Stimulated activated CD4-positive, alpha-beta T cell treated with anti-CD3 and anti-CD28 coated beads, TNF-alpha, amount 100 ng/mL, for 24 hours (primary cell): ENCODE measurements around the gene TAF4.
"Not testable (repeated sequence)": the region's sequence is repeated elsewhere in the genome, so short reads cannot be mapped to it uniquely, and the experiment has no call there.

ENCODE experiments used
- DNase-seq, 3 experiments: peaks; one replicate each; pipeline ENCODE4 v3.0.0-alpha.2; 2020; ENCODE audit warnings: low read depth in 3 of 3

The TAF4 gene

DNA sequence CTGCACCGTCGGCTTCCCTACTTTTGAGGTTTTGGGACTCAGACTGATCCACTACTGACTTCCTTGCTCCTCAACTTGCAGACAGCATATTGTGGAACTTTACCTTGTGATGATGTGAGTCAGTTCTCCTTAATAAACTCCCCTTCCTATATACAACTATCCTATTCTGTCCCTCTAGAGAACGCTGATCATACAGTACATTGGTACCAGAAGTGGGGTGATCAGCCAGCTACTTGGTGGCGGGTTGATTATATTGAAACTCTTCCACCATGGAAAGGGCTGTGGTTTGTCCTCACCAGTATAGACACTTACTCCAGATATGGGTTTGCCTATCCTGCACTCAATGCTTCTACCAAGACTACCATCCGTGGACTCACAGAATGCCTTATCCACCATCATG, 7.6 kb upstream of the TAF4 start:
- no peak for DNase-seq

- not testable (repeated sequence) for DNase-seq
Measured at GRCh38 chr20:62071669-62072430, 6.2 kb upstream of the TAF4 start.

- no peak for DNase-seq
Measured at GRCh38 chr20:62069741-62070216, 4.1 kb upstream of the TAF4 start.

GRCh38 chr20:62068997-62069396, 3.3 kb upstream of the TAF4 start:
- no peak for DNase-seq

GRCh38 chr20:62067547-62068260, 2.0 kb upstream of the TAF4 start:
- DNase-seq, result no peak

- DNase-seq, result peak in 1 of 3 experiments; percentile 12
Measured at GRCh38 chr20:62066983-62067433, 1.3 kb upstream of the TAF4 start.

GRCh38 chr20:62066339-62066982, 780 bp upstream of the TAF4 start:
- peak in 2 of 3 experiments; percentile 14 to 21 for DNase-seq

GRCh38 chr20:62064770-62065673, 659 bp downstream of the TAF4 start:
- no peak for DNase-seq

DNA sequence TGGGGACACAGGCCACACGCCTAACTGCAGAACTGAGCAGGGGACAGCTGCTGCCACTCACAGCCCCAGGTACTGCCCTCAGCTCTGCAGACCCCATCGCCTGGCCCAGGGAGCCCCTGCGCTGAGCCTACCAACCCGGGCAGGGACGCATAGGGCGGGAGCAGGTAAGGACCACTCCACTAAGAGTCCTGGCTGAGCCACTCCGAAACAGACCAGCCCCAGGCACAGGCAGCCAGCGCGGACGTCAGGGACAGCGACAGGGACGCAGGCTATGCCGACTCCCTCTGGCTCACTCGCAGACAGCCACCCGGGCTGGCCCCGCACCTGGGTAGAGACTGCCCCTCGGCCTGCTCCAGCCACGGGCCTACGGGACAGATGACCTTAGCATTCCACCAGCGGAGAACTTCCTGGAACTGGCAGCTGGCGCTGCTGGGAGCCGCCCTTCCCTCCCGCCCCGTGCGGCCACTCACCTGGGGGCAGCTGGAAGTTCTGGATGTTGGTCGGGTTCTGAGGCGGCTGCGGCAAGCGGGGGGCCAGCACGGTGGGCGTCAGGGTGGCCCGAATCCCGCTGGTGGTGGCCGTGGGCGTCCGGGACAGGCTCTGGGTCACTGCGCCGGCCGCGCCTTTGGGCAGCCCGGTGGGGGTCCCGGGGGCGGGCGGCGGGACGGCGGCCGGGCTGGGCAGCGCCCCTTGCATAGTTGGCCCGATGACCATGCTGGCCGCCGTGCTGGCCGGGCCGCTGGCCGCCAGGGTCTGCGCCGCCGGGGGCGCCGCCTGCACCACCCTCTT, 1.5 kb downstream of the TAF4 start:
- no peak for DNase-seq

DNA sequence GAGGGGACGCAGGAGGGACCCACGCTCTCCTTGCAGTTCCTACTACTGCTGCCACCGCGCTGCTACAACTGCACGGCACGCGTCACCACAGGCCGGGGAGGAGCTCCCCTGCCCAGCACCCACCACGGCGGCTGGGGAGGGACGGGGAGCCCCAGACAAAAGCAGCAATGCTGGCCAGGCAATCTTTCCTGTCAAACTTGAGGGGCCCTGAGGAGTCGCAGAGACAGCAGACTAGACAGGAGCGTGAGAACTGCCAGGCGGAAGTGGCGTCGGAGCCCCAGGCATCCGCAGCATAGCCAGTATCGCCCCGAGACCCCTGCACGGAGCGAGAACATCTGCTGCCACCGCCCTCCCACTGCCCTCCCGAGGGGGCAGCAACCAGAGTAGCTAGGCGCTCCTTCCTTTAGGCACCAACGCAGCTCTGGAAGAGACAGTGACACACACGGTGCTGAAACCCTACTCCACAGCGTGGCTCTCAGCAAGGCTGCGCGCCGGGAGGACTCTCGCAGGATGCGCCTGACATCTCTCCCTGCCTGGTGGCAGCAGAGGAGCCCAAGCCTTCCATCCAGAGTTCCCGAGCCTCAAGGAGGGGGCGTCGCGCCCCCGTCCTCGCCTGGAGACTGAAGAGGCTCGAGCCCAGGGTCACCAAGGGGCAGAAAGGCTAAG, 2.2 kb downstream of the TAF4 start:
- DNase-seq, result no peak

DNA sequence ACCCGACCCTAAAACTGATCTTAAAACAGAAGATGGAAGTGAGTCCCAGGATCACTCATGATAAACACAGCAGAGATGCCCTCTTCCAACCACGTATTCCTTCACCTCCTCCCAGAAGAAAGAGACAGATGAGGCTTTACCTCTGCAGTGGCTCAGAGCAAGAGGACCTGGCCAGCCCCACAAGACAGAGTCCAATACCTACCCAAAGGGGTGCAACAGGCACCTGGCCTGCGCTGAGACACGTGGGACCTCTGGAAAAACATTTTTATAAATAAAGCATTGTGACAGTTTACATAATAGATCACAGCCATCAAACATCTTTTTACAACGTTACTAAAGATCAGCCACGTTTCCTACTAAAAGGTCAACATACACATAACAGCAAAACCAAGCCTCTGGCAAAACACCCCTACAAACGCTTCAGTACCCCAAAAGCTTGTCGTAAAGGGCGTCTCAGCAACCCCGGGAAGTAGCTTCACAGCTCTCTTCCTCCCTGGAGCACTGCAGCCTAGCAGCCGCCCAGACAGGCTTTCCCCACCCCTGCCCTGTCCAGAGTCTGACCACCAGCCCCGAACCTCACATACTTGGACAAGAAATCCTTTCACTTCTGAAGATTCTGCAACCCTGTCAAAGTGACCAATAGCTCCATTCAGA, 2.9 kb downstream of the TAF4 start:
- no peak for DNase-seq

GRCh38 chr20:62061851-62062423, 3.7 kb downstream of the TAF4 start:
- DNase-seq, result no peak

- no peak for DNase-seq
Measured at GRCh38 chr20:62060631-62061541, 4.8 kb downstream of the TAF4 start.

DNA sequence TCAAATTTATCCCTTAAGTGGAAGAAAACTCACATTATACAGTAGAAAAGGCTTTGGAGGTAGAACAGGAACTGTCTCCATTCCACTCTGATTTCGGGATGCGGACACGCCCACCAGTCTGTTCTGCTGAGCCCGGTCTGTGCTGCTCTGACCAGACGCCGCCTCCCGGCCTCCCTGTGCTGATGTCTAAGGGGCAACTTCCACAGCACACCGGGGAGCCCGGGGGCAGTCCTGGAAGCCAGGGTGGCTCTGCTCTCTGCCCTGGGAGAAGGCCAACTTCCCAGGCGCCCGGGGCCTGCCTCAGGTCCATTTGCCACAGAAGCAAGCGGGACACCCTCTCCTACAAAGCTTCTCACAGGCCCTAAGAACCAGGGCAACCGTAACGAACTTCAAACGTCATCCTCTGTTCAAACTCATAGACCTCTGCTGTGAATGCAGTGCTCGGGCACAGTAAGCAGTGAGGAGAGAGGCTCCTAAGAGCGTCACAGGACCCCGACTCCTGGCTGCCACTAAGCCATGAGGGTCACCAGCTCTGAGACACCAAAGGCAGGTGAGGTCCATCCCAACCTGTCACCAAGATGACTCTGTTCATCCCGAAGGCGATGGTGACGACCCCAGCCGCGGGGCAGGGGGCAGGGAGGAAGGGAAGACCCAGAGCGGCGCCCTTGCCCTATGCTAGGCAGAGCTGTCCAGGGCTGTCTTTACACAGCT, 5.6 kb downstream of the TAF4 start:
- DNase-seq, result no peak

GRCh38 chr20:62059401-62059800, 6.3 kb downstream of the TAF4 start:
- DNase-seq, result no peak

DNA sequence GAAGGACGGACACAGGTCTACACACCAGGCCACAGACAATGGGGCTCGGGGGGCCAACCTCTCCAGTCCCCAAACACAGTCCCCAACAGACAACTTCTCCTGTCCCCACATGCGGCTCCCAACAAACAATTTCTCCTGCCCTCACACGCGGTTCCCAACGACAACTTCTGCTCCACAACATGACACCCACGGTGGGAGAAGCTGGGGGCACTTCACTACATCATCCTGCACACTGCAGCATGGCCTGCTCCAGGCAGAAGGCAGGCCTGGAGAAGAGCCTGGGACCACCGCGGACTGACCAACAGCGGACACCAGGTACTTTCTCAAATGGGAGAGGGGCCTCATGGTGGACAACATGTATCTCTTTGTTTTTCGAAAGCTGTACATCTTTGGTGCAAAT, 6.7 kb downstream of the TAF4 start:
- DNase-seq, result no peak

GRCh38 chr20:62056975-62057374, 8.7 kb downstream of the TAF4 start:
- DNase-seq, result no peak

DNA sequence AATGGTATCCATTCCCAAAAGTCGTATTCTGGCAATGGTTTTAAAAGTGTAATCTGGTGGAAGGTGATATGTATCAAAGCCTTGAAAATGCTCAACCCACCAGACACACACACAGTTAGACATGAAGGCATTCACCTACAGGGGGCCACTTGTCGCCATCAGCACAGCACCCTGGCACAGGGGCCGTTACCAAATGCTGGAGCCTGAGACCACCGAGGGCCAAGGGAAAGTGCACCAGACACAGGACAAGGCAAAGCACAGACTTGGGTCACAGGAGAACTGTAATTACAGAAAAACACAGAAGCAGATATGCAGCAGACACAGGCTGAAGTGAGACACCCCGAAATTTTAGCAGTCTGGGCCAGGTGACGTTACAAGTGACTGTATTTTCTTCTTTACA, 9.3 kb downstream of the TAF4 start:
- no peak for DNase-seq
